Ovary (tissue), 3 donors: ENCODE measurements around the gene SETD7.

Experiments used
- EP300 ChIP-seq: sonication (generic); formaldehyde crosslinking; IDR thresholded peaks from one replicate; pipeline ENCODE4 v1.6.1; 2017; ENCODE audit warnings: antibody characterized with exemption
- TF ChIP-seq, protein P1 (sequence below), 3 donors: fragments of 450-650 bp in 2 of 3; fragments of 200-600 bp in 1 of 3; IDR thresholded peaks; one replicate each; pipeline versions ENCODE4 v1.5.1 to v1.8.0; 2016 to 2022; ENCODE audit warnings: antibody characterized with exemption in 3 of 3, mild to moderate bottlenecking in 1 of 3
- donor health status: DM: no; HTN: no; CAD: no.

- TF ChIP-seq, protein P1, sequence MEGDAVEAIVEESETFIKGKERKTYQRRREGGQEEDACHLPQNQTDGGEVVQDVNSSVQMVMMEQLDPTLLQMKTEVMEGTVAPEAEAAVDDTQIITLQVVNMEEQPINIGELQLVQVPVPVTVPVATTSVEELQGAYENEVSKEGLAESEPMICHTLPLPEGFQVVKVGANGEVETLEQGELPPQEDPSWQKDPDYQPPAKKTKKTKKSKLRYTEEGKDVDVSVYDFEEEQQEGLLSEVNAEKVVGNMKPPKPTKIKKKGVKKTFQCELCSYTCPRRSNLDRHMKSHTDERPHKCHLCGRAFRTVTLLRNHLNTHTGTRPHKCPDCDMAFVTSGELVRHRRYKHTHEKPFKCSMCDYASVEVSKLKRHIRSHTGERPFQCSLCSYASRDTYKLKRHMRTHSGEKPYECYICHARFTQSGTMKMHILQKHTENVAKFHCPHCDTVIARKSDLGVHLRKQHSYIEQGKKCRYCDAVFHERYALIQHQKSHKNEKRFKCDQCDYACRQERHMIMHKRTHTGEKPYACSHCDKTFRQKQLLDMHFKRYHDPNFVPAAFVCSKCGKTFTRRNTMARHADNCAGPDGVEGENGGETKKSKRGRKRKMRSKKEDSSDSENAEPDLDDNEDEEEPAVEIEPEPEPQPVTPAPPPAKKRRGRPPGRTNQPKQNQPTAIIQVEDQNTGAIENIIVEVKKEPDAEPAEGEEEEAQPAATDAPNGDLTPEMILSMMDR (IDR thresholded peaks at IDR 0.05) = no peak
- no peak for TF ChIP-seq EP300
Observed at GRCh38 chr4:139554893-139555704, 920 bp downstream of the SETD7 start.
